ENCODE data around the gene NAGLU. TPM values are rescaled to one million over a fixed set of nuclear protein-coding genes. Genes with fewer than 3 reads are reported as not detected.

NAGLU gene
- total and polyA plus RNA-seq, 2 of the 13 experiments (the other 11 are each of a cell fraction or from before 2014, with no cell fraction given) = 28.2 to 40.1 TPM

- Histone ChIP-seq H3K36me3 (replicated peaks in 1 of 2; ENCODE audit: control insufficient read depth in 1 of 2, insufficient read depth in 2 of 2, low read length in 2 of 2) (peaks cover 25 to 43% of the 10 kb centered on the region in 2 experiments), H3K4me3 (replicated peaks in 1 of 3; ENCODE audit: insufficient read depth in 1 of 3, low read depth in 2 of 3, low read length in 3 of 3) (peak overlapping the region in 2 of 3 experiments; percentile 19 to 91; a peak in 4 of 6 replicates), H3K27me3 (ENCODE audit: control insufficient read depth in 1 of 2, insufficient read depth in 2 of 2, low read length in 2 of 2) (no peaks in the 10 kb centered on the region; a peak in 1 of 5 replicates), H3K27ac (ENCODE audit: extremely low read length, insufficient read depth, low read length) (peak overlapping the region; percentile 91), H3K79me2 (ENCODE audit: insufficient read depth, low read length) (peaks cover 42% of the 10 kb centered on the region), H3K4me1 (ENCODE audit: insufficient read depth, low read length) (peaks cover 79% of the 10 kb centered on the region), H3K9ac (ENCODE audit: insufficient read depth, low read depth, low read length) (peak overlapping the region; percentile 94), H4K20me1 (ENCODE audit: insufficient read depth, low read length) (no peaks in the 10 kb centered on the region), H3K4me2 (ENCODE audit: low read depth, low read length) (peak overlapping the region; percentile 82), H2AFZ (ENCODE audit: low read length) (no peak overlapping the region), H3K9me3 (ENCODE audit: low read length) (no peaks in the 10 kb centered on the region)
- DNase-seq (ENCODE audit: low spot score) (peak; percentile 85), ATAC-seq (peak; percentile 54), FAIRE-seq (peak; percentile 60)
- in situ Hi-C loops (cut with HindIII; ENCODE audit: extremely low pct_ligation_motif_present, low pct_unique_long_range_greater_than_20kb) (no loop called here), intact Hi-C loops (cut with micrococcal nuclease; ENCODE audit: unreplicated experiment) (no loop called here)
- CTCF ChIA-PET (ENCODE audit: low intra/inter-chr PET ratio, low total read pairs) = no interaction called here
- POLR2A ChIA-PET = interaction anchor here (0.6 to 8.5 kb wide), 19 partner anchors 11 to 259 kb away, joined by 3 to 128 read pairs (median 6); partner anchors contain the start of genes BECN1, CAVIN1, CNTD1 and COA3
- WGBS (ENCODE audit: low lambda C conversion rate) = 44% methylated on average over 14 of the region's 15 CpGs
- BruUV-seq (replicated peaks) = no TSS peak
- TF ChIP-seq SSRP1 (CRISPR knock-in tag; IDR thresholded peaks at IDR 0.05) (peak; percentile 44), EED (CRISPR knock-in tag; IDR thresholded peaks at IDR 0.05) (no peak), ZNF251 (CRISPR knock-in tag; IDR thresholded peaks at IDR 0.05) (no peak), PTBP1 (IDR thresholded peaks at IDR 0.05; ENCODE audit: low read depth, low read length, poor library complexity, severe bottlenecking) (peak; percentile 21), ZNF580 (CRISPR knock-in tag; IDR thresholded peaks at IDR 0.05; ENCODE audit: borderline replicate concordance, low read depth) (peak; percentile 74; the same call in 1 of the 2 replicates), ATF2 (CRISPR knock-in tag; IDR thresholded peaks at IDR 0.05) (peak; percentile 37; the same call in 1 of the 2 replicates), PPARG (CRISPR knock-in tag; conservative IDR thresholded peaks at IDR 0.05) (peak; percentile 58; the same call in 1 of the 2 replicates), ZGPAT (CRISPR knock-in tag; IDR thresholded peaks at IDR 0.05) (peak; percentile 84), MXD4 (CRISPR knock-in tag; IDR thresholded peaks at IDR 0.05) (peak; percentile 54), JDP2 (CRISPR knock-in tag; IDR thresholded peaks at IDR 0.05; ENCODE audit: borderline replicate concordance) (no peak), MEF2D (CRISPR knock-in tag; IDR thresholded peaks at IDR 0.05) (peak; percentile 49; the same call in 1 of the 2 replicates), SIX1 (CRISPR knock-in tag; IDR thresholded peaks at IDR 0.05; ENCODE audit: borderline replicate concordance) (peak; percentile 53; the same call in 1 of the 2 replicates), ASH2L (IDR thresholded peaks at IDR 0.05; ENCODE audit: insufficient read length, low read depth, low read length) (peak; percentile 87), KMT2B (CRISPR knock-in tag; IDR thresholded peaks at IDR 0.05) (peak; percentile 68; the same call in 1 of the 2 replicates), ZNF17 (CRISPR knock-in tag; IDR thresholded peaks at IDR 0.05) (no peak), ZNF598 (CRISPR knock-in tag; IDR thresholded peaks at IDR 0.05; ENCODE audit: borderline replicate concordance) (no peak), ZNF441 (CRISPR knock-in tag; IDR thresholded peaks at IDR 0.05; ENCODE audit: borderline replicate concordance) (0 out of 2 replicates have a peak, but pooled peaks have one; percentile 14), NCOR1 (IDR thresholded peaks at IDR 0.05; ENCODE audit: borderline replicate concordance, low read length) (peak; percentile 90; the same call in 1 of the 2 replicates), ZBTB25 (CRISPR knock-in tag; IDR thresholded peaks at IDR 0.05) (peak; percentile 73; the same call in 1 of the 2 replicates), KLF13 (CRISPR knock-in tag; IDR thresholded peaks at IDR 0.05) (no peak), FOXP1 (IDR thresholded peaks at IDR 0.05) (0 out of 2 replicates have a peak, but pooled peaks have one; percentile 30), FOXP1 (CRISPR knock-in tag; IDR thresholded peaks at IDR 0.05) (peak; percentile 78)
Observed at GRCh38 chr17:42564815-42565522, 28.9 kb downstream of the NAGLU start.

Measured in HepG2 (cell line).